HG03342 (cell line): ENCODE measurements around the gene PHLDB3.
"Not testable (repeated sequence)": the region's sequence is repeated elsewhere in the genome, so short reads cannot be mapped to it uniquely, and the experiment has no call there.

Experiments used
- ATAC-seq: cut with Tn5 transposase; IDR thresholded peaks from one replicate; pipeline ENCODE4 v1.9.1; 2021; ENCODE audit warnings: mild to moderate bottlenecking, moderate library complexity; ENCODE audit not compliant: unreplicated experiment

Gene PHLDB3

DNA sequence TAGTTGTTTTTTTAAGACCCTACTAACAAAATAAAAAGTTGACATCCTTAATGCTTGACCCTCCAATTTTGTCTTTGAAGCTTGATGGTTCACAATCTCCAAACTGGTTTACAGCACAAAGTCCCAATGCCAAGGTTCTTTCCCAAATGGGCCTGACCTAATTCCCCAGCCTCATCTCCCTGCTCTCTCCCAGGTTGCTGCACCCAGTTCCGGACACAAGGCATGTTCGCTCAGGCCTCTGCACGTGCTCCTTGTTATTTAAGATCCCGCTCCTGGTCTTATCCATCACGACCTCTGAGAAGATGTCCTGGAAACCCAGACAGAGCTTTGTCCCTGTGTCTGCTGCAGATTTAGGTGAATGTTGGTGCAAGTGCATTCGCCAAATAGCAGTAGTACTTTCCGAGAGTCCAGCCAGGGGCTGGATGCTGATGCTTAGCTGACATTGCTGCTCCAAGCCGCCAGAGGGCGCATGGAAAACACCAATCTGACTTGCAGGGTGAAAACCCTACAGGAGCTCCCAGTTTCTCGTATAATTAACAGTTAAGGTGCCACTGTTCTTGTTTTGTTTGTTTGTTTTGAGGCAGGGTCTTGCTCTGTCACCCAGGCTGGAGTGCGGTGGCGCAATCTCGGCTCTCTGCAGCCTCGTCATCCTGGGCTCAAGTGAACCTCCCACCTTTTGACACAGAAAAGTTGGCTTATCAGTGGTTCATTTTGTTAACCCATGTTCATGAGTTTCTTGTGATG is 57.6 kb downstream of the PHLDB3 start:
- ATAC-seq: no peak

DNA sequence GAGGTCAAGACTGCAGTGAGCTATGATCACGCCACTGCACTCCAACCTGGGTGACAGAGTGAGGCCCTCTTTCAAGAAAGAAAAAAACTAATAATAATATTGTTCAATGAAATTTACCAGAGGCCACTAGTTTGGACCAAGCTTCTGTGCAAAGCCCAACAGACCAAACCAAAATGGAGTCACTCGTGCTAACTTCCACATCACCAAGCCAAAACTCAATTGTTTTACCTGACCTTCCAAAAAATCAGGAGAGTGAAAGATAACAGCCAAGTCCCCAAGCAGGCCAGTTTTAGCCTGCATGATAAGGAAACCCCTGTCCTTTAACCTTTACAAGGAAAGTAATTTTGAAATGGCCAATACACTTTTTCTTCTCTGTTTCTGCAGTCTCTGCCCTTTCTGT is 59.1 kb downstream of the PHLDB3 start:
- no peak for ATAC-seq

DNA sequence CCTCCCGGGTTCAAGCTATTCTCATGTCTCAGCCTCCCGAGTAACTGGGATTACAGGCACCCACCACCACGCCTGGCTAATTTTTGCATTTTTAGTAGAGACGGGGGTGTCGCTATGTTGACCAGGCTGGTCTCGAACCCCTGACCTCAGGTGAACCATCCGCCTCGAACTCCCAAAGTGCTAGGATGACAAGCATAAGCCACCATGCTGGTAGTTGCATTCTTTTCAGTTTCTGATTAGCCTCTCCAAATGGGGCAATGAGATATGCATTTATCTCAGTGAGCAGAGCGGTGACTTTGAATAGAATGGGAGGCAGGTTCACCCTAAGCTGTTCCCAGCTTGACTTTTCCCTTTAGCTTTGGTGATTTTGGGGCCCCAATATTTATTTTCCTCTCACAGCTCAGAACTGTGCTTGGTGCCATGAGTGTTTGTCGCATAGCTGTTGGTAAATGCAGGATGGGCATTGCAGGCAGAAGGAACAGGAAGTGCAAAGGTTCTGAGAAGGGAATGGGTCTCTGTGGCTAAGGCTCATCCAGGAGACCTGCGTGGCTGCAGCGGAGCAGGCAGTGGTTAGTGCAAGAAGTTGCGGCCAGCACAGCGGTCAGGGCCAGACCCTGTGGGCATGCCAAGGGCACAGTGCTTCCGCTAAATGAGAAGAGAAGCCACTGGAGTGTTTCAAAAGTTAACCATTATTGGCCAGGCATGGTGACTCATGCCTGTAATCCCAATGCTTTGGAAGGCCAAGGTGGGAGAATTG is 59.8 kb downstream of the PHLDB3 start:
- no peak for ATAC-seq

DNA sequence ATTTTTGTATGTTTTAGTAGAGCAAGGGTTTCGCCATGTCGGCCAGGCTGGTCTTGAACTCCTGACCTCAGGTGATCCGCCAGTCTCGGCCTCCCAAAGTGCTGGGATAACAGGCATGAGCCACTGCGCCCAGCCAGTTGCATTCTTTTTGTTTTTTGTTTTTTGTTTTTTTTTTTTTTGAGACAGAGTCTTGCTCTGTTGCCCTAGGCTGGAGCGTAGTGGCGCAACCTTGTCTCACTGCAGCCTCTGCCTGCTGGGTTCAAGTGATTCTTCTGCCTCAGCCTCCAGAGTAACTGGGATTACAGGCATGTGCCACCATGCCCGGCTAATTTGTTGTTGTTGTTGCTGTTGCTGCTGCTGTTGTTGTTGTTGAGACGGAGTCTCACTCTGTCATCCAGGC is 60.5 kb downstream of the PHLDB3 start:
- not testable (repeated sequence) for ATAC-seq

DNA sequence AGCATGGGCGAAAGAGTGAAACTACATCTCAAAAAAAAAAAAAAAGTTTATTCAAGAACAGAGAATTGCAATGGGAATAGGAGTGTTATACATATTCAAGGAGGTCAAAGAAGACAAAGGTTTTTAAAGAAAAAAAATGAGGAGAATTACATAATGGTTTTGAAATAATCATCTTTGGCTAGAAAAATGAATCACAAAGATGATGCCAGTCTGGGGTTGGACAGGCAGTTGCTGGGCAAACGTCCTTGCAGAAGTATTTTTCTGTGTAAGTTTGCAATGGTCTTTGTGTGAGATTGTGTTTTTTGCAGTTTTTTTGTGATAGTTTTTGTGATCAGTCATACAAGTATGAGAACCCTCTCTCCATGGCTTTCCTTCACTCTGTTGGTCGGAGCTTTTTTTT is 62.8 kb downstream of the PHLDB3 start:
- ATAC-seq: no peak

DNA sequence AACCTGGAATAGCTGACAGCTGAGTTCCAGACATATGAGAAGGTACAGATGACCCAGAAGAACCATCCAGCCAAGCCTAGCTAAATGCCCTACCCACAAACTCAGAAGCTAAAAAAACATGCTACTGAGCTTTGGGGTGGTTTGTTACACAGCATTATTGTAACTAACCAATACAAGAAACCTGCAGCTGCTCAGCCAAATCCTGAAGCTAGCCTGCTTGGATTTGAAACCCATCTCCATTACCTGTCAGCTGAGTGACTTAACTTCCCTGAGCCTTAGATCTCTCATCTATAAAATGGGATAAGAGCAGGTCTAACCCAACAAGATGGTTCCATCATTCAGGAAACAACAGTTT is 64.9 kb downstream of the PHLDB3 start:
- no peak for ATAC-seq

DNA sequence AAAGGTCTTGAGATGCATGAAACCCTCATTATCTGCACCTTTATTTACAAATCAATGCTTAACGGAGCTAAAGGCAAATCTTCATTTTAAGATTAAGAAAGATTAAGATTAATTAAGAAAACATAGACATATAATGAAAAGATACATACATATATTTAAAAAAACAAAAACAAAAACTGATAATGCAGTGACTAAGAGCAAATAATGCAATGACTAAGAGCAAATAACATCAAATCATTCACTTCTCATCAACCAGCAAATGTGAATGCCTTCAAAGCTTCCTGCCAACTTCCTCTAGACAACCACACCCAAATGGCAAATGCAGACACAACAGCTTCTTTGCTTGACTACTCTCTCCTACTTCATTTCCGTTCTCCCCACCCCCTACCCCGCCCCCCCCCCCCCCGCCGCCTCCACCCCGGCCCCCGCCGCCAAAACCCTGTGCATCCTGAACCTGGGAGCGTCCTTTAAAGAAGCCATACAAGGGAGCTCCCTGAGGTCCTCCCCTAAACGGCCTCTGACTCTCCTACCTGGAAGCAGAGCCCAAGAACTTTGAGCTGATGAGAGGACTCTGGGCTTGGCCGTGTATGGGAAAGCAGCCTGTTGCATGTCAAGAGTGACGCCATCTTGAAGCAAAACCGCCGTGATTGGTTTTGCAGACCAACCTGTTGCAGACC is 65.4 kb downstream of the PHLDB3 start:
- no peak for ATAC-seq

DNA sequence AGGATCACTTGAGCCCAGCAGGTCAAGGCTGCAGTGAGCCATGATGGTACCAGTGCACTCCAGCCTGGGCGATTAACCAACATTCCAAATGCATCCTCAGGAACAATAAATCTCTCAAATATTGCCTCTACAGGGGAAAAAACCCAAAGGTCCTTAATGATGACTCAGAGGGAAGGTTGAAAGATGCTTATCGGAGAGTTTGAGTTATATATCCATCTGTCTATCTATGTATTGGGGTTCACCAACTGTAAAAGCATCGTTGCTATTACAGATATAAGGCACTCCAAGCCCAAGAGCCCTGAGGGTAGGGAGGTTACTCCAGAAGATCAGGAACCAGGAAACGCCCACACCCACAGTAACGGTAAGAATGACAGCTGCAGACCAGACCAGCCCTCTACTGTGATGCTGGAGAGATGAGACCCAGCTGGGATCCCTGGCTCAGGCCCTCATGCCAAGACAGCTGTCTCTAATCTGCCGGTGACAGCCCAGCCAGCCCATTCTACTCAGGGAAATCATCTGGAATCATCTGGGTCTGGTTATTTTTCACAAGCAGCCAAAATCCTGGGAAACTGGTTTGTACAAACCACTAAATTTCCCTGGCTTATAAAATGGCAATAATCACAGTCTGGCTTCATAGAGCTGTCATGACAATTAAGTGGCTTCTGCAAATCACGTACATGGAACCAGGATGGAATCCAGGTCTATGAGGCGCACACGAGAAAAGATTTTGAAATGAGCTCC is 66.1 kb downstream of the PHLDB3 start:
- ATAC-seq: no peak

DNA sequence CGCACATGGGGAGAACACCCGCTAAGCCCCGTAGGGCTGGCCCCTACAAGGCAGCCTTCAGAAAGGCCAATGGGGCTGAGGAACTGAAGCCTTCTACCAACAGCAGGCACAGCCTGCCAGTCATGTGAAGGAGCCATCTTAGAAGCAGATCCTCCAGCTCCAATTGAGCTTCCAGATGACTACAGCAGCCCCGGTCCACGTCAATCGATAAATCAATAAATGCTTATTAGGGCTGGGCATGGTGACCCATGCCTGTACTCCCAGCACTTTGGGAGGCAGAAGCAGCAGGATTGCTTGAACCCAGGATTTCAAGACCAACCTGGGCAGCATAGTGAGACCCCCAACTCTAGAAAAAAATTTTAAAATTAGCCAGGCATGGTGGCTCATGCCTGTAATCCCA is 66.8 kb downstream of the PHLDB3 start:
- ATAC-seq: no peak

DNA sequence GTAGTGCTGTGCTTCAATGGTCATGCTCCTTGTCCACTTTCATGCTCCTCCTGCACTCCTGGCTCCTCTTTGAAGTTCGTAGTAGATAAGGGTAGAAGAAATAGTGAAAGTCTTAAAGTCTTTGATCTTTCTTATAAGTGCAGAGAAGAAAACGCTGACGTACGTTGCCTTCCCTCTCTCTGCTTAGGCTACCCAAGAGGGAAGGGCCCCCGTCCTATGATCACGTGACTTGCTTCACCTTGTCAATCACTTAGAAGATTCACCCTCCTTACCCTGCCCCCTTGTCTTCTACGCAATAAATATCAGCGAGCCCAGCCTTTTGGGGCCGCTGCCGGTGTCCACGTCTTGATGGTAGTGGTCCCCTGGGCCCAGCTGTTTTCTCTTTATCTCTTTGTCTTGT is 67.3 kb downstream of the PHLDB3 start:
- ATAC-seq: not testable (repeated sequence)

DNA sequence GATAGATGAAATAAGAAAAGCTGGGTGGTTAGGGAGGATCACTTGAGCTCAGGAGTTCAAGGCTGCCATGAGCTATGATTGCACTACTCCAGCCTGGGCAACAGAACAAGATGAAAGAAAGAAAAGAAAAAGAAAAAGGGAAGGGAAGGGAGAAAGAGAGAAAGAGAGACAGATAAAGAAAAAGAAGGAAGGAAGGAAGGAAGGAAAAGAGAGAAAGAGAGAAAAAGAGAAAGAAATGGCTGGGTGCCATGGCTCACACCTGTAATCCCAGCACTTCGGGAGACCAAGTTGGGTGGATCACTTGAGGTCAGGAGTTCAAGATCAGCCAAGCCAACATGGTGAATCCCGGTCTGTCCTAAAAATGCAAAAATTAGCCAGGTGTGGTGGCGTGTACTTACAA is 68.8 kb downstream of the PHLDB3 start:
- ATAC-seq: no peak

DNA sequence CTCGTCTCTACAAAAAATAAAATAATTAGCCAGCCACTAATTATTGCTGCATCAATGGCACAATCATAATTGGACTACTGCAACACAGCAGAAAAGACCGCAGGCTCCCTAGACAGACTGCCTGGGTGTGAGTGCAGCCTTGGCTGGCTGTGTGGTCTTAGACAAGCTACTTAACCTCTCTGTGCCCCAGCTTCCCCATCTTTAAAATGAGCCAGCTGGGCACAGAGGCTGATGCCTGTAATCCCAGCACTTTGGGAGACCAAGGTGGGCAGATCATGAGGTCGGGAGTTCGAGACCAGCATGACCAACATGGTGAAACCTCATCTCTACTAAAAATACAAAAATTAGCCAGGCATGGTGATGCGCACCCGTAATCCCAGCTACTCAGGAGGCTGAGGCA is 70.9 kb downstream of the PHLDB3 start:
- ATAC-seq: no peak

DNA sequence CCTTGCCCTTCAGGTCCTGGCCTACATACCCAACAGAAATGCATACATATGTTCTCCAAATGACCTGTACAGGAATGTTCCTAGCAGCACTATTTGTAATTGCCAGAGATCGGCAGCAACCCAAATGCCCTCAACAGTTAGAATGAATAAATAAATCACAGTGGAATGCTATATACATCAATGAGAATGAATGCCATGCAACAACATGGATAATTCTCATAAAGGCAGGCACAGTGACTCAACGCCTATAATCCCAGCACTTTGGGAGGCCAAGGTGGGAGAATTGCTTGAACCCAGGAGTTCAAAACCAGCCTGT is 71.2 kb downstream of the PHLDB3 start:
- ATAC-seq: no peak

DNA sequence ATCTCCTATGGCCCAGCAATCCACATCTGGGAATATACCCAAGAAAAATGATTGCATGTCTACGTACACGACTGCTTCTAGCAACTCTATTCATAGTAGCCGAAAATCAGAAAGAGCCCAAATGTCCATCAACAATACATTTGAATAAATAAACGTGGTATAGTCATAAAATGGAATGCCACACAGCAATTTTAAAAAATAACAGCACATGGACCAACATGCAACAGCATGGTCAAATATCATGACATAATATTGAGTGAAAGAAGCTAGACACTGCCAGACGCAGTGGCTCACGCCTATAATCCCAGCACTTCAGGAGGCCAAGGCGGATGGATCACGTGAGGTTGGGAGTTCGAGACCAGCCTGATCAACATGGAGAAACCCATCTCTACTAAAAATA is 73.6 kb downstream of the PHLDB3 start:
- no peak for ATAC-seq

DNA sequence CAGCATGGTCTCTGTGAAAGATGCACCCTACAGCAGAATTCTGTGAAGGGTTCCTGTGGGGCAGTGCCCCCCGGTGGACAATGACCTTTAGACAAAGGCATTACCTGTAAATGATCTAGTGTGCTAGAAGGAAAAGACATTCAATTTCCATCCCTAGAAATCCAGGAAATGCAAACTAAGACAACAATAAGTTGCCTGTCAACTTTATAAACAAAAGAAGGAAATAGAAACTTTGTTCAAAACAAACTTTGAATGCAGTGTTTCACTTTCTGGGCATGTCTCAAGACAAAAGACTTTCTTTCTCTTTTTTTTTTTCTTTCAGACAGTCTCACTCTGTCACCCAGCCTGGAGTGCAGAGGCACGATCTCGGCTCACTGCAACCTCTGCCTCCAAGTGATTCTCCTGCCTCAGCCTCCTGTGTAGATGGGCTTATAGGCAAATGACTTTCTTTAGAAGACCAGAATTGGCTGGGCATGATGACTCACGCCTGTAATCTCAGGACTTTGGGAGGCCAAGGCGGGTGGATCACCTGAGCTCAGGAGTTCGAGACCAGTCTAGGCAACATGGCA is 74.3 kb downstream of the PHLDB3 start:
- ATAC-seq: no peak

DNA sequence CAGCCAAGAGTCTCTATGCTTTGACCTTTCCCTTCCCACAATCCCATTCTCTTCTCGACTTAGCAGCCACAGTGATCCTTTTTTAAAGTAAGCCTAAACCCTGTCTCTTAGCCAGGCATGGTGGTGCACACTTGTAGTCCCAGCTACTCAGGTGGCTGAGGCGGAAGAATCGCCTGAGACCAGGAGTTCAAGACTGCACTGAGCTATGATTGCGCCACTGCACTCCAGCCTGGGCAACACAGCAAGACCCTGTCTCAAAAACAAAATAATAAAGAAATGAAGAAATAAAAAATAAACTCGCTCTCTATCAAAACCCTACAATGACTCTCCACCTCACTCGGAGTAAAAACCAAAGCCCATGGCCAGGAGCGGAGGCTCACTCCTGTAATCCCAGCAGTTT is 75.2 kb downstream of the PHLDB3 start:
- no peak for ATAC-seq

DNA sequence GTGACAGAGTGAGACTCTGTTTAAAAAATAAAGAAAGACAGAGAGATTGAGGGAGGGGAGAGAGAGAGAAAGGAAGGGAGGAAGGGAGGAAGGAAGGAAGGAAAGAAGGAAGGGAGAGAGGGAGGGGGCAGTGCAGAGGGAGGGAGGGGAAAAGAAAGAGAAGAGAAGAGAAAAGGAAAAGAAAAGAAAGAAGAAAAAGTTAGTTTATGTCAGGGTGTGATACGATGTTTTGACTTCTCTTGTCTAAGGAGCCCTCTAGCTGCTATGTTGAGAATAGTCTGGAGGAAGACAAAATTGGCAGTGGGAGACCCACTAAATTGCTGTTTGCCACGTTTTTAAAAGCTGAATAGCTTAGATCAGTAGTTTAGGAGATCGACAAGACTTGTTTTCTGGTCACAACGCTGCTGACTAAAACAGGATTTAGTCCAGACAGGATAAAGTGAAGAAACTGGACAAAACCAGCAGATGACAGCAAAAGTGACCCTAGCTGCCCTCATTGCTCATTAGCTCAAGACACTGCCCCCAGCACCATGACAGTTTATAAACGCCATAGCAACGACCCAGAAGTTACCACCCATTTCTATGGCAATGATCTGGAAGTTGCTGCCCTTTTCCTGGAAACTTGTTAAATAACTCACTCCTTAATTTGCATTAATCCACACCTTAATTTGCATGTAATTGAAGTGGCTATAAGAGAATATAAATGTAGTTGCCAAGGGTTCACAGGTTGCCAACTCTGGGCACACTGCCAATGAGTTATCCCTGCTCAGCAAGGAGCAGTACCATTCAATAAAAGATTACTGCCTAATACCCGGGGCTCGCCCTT is 78.8 kb downstream of the PHLDB3 start:
- no peak for ATAC-seq
